SK-N-SH (cell line): ENCODE measurements around the gene ARPIN.
"Not testable (repeated sequence)": the region's sequence is repeated elsewhere in the genome, so short reads cannot be mapped to it uniquely, and the experiment has no call there.

Source experiments
- TCF12 ChIP-seq: IDR thresholded peaks from 2 replicates; pipeline ENCODE4 v1.4.0; 2012
- TF ChIP-seq, protein P1 (sequence below): fragments of 200-600 bp; sonication (generic); IDR thresholded peaks from 2 replicates; pipeline ENCODE4 v1.6.1; 2017; ENCODE audit warnings: antibody characterized with exemption, mild to moderate bottlenecking, moderate library complexity

DNA sequence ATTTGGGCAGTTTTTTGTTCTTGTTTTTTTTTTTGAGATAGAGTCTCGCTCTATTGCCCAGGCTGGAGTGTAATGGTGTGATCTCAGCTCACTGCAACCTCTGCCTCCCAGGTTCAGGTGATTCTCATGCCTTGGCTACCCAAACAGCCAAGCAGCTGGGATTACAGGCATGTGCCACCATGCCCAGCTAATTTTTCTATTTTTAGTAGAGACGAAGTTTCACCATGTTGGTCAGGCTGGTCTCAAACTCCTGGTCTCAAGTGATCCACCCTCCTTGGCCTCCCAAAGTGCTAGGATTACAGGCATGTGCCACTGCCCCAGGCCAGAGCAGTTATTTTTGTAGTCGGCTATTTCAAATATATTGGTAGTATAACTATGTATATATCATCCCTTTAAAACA is 27.6 kb downstream of the ARPIN start:
- TF ChIP-seq, protein P1, sequence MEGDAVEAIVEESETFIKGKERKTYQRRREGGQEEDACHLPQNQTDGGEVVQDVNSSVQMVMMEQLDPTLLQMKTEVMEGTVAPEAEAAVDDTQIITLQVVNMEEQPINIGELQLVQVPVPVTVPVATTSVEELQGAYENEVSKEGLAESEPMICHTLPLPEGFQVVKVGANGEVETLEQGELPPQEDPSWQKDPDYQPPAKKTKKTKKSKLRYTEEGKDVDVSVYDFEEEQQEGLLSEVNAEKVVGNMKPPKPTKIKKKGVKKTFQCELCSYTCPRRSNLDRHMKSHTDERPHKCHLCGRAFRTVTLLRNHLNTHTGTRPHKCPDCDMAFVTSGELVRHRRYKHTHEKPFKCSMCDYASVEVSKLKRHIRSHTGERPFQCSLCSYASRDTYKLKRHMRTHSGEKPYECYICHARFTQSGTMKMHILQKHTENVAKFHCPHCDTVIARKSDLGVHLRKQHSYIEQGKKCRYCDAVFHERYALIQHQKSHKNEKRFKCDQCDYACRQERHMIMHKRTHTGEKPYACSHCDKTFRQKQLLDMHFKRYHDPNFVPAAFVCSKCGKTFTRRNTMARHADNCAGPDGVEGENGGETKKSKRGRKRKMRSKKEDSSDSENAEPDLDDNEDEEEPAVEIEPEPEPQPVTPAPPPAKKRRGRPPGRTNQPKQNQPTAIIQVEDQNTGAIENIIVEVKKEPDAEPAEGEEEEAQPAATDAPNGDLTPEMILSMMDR = not testable (repeated sequence)
- TF ChIP-seq TCF12 = not testable (repeated sequence)
